HG03066 (cell line): ENCODE measurements around the gene WWC2.

Source experiments
- ATAC-seq: cut with Tn5 transposase; IDR thresholded peaks from one replicate; pipeline ENCODE4 v1.9.1; 2021; ENCODE audit warnings: low read depth; ENCODE audit not compliant: unreplicated experiment

The WWC2 gene

DNA sequence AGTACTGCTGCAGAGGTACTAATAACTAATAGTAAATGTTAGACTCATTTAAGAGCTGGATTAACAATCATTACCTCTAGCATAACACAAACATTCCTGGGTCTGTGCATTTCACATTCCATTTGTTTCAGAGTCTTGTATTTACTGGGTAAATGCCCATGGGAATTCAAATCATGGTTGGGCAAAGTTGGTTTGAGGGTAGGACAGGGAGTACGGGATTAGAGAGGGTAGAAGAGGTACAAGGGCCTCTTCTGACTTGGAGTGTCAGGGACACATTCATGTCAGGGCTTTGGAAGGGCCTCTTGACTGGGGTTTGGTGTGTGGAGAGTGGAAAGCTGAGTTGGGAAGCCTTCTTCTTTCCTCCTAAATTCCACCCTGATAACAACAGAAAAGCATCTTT is 65.9 kb downstream of the WWC2 start:
- ATAC-seq = no peak

DNA sequence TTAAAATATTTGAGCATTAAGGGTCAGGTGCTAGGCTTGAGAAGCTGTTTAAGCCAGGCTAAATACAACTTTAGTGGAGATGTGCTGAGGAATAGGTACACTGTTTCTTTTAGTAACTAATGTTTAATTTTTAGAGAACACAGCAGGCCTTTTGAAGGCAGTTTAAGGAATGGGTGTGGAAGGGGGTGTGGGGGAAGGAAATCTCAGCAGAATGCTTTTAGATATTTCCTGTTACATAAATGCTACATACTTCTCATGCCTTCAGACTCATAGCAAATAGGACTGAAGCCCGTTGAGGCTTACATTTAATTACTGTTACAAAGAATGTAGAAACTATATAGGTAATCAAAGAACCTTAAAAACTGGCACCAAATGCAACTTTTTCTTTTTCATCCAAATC is 66.3 kb downstream of the WWC2 start:
- ATAC-seq = no peak

DNA sequence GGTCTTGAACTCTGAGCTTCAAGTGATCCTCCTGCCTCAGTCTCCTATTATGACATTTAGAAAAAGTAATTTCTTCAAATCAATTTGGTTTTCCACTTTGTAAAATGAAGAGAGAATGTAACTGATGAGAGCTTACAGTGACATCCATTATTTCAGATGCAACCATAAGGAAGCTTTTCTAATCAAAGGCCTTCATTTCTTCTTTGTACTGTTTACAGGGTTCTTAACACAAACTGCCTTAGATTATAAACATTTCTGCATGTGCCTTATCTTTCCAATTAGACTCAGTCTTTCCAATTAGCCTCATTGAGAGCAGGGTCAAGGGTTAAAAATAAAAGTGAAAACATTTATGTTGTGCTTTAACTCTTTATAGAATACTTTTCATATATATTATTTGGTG is 71.8 kb downstream of the WWC2 start:
- ATAC-seq = no peak

DNA sequence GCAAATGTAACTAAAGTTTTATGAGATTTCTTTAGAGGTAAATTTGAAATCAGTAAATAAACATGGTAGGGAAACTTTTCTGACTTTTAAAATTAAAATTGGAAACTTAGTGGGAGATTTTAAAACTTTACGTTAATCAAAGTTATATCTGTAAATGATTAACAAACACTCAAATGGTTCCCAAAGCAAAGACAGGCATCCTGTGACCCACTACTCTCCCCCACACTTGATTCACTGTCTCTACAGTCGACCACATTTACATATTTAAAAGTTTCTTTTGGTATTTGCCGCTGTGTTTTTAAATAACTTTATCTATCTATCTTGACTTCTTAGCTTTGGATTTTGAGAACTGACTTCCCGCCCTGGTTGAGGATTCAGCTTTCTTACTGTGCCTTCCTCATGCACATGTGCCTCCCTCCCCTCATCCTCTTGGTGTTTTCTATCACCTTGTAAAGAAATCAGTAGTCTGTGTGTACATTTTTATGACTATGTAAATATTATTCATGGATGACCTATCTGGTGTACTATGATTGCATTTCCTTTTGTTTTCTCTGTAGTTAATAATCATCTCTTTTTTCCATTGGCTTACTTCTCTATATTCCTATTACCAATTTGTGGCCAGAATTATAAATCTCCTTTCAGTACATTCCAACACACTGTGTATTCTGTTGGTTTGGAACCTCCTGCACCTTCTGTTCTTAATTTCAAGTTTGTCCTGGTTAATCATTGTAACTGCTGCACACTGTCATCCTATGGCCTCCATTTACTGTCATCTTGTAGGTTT is 72.6 kb downstream of the WWC2 start:
- ATAC-seq = no peak

DNA sequence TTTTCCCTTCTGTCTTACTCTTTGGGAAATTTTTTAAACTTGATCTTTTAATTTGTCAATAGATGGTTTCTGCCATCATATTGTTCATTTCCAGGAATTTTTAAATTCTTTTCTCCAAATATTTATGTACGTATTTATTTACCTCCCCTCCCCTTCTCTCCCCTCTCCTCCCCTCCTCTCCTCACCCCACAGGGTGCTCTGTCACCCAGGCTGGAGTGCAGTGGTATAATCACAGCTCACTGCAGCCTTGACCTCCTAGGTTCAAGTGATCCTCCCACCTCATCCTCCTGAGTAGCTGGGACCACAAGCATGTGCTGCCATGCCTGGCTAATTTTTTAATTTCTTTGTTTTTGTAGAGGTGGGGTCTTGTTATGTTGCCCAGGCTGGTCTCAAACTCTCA is 73.8 kb downstream of the WWC2 start:
- ATAC-seq = no peak

DNA sequence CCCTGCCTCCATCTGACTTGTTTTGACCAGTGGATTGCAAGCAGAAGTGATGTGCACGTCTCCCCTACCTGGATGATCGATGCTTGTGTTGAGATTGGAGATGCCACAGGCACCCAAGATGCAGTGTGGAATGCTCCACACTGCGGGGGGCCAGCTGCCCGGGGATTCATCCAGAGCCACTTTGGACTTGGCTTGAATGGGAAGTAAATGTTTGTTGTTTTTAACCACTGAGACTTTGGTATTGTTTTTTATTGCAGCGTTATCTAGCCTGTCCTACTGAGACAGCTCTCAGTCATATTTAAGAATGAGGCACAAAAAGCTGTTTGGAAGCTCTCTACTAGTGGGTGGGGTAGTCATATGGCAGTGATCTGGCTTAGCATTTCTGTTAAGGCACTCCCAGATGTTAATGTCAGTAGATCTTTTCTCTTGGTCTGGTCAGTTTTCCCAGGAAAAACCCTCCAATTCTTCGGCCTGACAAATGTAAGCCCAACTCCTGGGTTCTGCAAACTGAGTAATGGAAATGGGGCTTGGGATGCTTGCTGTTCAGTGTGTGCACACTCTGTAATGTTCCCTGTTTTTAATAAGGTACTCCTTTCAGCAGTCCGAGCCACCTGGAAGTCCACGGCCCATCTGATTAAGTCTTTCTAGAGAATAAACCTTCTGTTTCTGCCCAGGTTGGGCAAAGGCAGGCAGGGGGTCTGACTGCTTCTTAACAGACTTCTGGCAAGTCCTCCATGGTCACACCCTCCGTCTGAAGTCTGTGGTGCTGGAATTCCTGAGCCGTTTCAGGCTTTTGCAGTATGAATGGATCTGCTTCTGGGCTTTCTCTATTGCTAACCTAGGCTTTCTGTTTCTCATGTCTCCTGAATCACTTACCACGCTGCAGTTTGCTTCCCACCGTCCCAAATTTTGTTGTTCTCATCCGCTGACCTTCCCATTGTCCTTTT is 74.8 kb downstream of the WWC2 start:
- no peak for ATAC-seq

DNA sequence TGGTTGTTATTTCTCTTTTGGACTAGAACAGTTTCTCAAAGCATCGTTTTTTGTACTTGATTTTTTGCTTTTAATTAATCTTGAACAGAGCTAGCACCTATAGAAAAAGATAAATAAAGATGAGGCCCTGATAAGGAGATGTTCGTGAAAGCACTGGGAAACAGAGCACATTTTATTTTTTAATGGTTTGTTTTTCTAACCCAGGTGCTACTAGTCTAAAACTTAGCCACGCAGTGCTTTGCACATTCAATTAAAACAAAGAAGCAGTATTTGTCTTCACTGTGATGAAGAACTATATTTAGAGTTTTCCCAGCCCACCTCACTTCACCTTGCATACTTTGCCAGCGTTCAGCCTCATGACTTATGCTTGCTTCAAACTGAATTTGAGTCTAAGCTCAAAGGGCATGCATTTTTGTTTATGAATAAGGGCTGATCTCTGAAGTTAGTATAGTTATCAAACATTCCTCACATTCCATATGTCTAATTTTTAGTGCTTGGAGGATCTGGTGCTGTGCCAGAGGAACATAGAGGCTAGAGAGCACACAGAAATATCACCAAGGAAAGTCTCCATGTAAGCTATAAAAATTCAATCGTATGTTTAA is 76.7 kb downstream of the WWC2 start:
- no peak for ATAC-seq

DNA sequence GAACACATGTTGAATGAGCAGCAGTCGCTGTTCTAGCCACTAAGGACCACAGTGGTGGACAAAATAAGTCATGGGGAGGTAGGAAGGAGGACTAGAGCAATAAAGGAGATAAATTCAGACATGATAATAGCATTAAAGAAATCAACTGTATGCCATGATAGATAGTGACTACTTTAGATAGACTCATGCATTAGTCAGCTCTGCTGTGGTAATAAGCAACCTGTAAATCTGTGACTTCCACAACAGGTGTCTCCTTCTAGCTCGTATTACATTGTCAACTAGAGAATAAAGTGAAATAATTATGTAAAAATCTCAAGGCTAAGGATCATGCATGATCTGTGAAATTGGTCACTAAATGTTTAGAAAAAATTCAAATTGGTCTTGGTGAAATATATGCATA is 77.9 kb downstream of the WWC2 start:
- ATAC-seq = no peak

DNA sequence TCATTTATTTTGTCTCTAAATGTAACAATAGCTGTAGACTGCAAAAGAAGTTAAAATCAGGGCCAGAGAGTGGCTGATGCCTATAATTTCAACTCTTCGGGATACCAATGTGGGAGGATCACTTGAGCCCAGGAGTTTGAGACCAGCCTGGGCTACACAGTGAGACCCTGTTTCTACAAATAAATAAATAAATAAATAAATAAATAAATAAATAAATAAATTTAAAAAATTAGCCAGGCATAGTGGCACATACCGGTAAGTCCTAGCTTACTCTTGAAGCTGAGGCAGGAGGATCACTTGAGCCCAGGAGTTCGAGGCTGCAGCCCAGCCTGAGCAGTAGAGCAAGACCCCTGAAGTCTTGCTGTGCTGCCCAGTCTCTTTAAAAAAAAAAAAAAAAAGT is 79.1 kb downstream of the WWC2 start:
- ATAC-seq = no peak

DNA sequence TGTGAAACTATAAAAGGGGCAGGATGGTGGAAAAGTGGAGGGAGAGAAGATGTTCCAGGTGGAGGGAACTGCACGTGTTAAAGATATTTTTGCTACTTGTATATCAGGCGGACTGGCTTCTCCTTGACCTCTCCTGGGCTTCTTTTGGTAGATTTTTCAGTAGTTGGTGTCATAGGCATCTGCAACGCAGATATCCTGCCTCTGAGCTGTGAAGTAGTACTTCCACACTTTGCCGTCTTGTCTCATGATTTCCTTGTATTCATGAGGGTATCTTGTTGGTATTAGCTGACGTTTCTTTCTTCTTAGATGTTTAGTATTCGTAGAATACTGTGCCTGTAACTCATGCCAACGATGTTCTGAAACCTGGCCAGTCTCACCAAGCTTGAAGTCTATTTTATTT is 81.0 kb downstream of the WWC2 start:
- ATAC-seq = no peak

DNA sequence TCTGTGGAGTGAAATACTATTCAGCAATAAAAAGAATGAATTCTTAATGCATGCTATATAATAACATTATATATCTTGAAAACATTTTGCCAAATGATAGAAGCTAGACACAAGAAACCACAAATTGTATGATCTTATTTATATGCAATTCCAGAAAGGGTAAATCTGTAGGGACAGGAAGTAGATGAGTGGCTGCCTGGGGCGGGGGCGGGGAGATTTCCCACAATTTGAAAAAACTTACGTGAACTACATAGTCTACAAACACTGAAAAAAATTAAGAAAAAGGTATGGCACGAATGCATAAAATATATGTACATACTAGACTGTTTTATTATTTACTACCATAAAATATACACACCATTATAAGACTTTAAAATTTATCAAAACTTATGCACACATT is 81.6 kb downstream of the WWC2 start:
- no peak for ATAC-seq

DNA sequence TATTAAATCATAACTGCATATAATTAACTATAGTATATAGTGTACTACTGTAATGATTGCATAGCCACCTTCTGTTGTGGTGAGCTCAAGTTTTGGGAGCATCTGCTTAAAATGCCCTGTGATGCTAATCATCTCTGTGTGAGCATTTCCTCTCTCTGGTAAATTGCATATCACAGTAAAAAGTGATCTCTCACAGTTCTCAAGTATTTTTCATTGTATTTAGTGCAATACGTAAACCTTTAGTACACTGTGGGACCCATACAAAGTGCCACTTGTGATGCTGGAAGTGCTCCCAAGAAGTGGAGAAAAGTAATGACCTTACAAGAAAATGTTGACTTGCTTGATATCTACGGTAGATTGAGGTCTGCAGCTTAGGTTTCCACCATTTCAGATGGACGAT is 82.0 kb downstream of the WWC2 start:
- ATAC-seq = no peak

DNA sequence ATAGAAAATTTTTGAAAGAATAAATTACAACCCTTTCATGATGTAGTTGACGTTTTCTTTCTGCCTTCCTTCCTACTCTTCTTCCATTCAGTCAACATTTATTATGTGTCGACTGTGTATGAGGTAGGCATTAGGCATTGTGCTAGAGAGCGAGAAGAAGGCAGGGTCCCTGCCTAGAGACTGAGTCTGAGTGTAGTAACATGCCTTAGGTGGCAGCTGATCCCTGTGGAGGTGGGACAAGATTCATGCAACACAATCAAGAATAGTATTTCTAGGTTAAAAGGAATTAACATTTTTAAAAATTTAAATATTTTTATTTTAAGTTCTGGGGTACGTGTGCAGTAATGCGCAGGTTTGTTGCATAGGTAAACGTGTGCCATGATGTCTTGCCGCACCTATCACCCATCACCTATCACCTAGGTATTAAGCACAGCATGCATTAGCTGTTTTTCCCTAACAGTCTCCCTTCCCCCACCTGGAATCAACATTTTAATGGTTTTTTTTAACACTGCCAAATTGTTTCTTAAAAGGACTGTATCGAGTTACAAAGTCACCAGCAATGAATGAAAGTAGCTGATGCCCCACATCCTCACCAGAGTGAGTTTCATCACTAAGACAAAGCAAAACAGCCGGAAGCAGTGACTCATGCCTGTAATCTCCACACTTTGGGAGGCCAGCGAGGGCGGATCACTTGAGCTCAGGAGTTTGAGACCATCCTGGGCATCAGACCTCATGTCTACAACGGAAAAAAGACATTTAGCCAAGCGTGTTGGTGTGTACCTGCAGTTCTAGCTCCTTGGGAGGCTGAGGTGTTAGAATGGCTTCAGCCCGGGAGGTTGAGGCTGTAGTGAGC is 84.0 kb downstream of the WWC2 start:
- ATAC-seq = no peak

DNA sequence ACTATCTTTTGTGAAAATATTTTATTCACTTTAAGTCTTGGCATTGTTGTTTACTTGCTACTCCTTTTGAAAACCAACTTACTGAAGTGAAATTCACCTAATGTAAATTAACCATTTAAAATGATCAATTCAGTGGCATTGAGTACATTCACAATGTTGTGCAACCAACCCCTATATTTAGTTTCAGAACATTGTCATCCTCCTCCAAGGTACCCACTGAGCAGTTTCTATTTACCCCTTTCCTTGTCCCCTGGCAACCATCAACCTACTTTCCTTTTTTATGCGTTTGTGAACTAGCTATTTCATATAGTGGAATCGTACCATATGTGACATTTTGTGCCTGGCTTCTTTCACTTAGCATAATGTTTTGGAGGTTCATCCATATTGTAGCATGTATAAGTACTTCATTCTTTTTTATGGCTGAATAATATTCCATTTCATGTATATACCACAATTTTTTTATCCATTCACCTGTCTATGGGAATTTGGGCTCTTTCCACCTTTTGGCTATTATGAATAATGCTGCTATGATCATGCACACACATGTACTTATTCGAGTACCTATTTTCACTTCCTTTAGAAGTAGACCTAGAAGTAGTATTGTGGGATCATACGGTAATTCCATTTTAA is 85.0 kb downstream of the WWC2 start:
- no peak for ATAC-seq

DNA sequence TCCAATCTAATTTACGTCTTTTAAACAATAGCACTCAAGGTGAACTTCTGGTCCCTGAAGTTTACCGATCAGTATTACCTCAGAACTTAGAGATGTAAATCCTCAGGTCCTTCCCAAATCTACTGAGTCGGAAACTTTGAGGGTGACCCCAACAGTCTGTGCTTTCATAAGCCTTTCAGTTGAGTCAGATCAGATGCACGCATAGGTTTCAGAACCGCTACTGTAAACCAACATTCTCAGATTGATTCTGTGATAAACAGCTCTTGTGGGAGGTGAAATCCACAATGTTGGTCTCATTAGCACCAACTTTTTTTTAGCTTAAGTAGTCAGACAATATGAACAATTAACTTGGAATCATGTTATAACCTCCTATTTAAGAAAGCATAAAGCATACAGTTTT is 86.0 kb downstream of the WWC2 start:
- no peak for ATAC-seq

DNA sequence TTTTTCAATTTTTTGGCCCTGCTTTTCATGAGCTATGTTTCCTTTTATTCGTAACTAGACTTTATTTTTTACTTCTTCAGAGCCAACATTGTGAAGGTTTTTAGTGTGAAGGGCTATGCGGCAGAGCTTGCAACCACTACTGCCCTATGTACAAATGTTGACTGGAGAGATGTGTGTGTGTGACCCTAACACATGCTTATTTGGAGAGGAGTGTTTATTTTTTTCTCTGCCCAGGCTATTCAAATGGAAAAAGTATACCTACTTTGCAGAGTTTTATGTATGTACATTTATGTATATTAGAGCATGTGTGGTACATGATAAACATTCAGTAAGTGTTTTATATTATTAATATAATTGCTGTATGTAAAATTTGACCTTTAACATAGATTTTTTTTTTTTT is 86.5 kb downstream of the WWC2 start:
- no peak for ATAC-seq

DNA sequence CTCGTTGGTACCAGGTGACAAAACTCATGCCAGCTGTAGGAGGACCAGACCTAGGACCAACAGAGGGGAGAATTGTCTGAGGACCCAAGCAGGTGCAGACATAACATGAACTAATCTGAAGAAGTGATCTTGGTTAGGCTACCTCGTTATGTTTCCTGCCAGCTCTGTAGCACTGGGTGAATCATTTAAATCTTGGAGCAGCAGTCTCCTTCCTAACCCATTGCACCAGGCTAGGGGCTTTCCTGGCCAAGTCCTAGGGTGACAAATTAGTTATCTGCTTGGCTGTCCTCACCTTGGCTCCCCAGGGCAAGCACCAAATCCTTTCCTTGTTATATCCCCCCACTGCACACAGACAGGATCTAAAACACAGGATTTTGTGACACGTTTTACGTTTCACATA is 87.8 kb downstream of the WWC2 start:
- ATAC-seq = no peak

DNA sequence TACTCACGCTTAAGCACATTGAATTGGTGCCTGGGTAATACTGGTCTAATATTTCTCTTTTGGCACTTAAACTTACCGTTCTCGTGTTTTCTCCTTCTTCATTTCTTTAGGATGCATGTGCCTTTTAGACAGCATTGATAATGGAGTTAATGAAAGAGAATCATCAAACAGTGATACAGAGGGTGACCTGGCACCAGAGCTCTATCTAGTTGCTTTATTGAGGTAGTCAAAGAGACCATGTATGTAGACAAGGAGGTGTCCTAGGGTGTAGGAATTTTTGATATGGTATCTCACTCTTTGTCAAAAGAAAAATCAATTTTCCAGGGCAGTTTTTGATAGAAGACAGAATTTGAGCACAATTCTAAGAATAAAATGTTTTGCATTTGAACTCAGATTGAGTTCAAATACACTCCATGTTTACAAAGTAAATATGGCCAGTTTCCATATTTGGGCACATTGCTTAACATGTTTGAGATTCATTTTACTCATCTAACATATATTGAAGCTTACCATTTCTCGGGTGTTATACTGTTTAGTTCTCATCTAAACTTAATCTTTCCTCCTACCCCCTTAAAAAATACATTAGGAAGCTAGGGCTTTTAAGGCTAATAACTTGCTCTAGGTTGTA is 92.0 kb downstream of the WWC2 start:
- ATAC-seq = no peak

DNA sequence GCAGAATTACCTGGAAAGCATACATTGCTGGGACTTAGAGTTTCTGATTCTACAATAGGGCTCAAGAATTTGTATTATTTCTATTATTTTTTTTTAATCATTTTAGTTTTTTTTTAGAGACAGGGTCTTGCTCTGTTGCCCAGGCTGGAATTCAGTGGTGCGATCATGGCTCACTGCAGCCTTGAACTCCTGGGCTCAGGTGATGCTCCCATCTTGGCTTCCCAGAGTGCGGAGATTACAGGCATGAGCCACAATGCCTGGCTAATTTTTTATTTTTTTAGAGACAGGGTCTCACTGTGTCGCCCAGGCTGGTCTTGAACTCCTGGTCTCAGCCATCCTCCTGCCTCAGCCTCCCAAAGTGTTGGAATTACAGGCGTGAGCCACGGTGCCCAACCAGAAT is 92.6 kb downstream of the WWC2 start:
- ATAC-seq = no peak

DNA sequence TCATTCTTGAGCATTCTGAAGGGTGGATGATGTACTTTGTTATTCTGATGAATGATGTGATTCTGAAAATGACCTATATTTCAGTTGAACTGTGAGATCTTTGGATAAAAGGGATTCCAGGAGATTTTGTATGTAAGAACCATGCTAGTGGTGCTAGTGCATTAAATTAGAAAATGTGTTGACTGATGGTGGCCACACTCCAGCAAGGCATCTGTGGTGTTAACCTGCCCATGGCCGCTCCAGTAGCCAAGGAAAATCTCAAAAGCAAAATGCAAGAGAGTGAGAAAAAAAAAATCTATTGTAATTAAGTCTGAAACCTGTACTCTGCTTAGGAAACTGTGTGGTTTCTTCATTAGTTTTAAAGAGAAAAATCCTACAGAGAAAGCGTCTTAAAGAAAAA is 93.5 kb downstream of the WWC2 start:
- ATAC-seq = no peak
